WTC11 (cell line): ENCODE measurements around the gene MAPK8IP2. TPM values are rescaled to one million over a fixed set of nuclear protein-coding genes. Genes with fewer than 3 reads are reported as not detected.
A peak's percentile ranks its signal among the peaks of the same experiment; 100 is the strongest.

Experiments used
- ATAC-seq: fragments of 200-7000 bp; cut with Tn5 transposase; 2 replicates; pipeline ENCODE4 v1.10.0; 2021; ENCODE audit warnings: mild to moderate bottlenecking, moderate library complexity
- CTCF ChIA-PET: fragments of 300-600 bp; sonication (Branson Sonifier 250); formaldehyde crosslinking; loops from one replicate; lab custom pipeline; 2021; ENCODE audit warnings: antibody characterized with exemption; lab: Charles Lee
- POLR2A ChIA-PET: fragments of 350-600 bp; sonication (Branson Sonifier 250); formaldehyde crosslinking; loops from one replicate; lab custom pipeline; 2021; ENCODE audit warnings: antibody characterized with exemption; lab: Charles Lee
- DNase-seq: peaks from one replicate; pipeline ENCODE4 v3.0.0; 2021; ENCODE audit warnings: low spot score
- H3K27ac Mint-ChIP-seq: 2 replicates; pipeline ENCODE4 v1.8.0; 2021; ENCODE audit warnings: mixed read lengths
- H3K27me3 Mint-ChIP-seq: 2 replicates; pipeline ENCODE4 v1.8.0; 2021; ENCODE audit warnings: low read depth, mild to moderate bottlenecking, moderate library complexity, mixed read lengths
- H3K36me3 Mint-ChIP-seq: 2 replicates; pipeline ENCODE4 v1.8.0; 2021; ENCODE audit warnings: mixed read lengths
- H3K4me1 Mint-ChIP-seq: 2 replicates; pipeline ENCODE4 v1.8.0; 2022; ENCODE audit warnings: mixed read lengths
- H3K4me3 Mint-ChIP-seq: 2 replicates; pipeline ENCODE4 v1.8.0; 2021; ENCODE audit warnings: mild to moderate bottlenecking, moderate library complexity, mixed read lengths
- H3K9me3 Mint-ChIP-seq: 2 replicates; pipeline ENCODE4 v1.8.0; 2021; ENCODE audit warnings: mixed read lengths
- ATF1 ChIP-seq: sonication (generic); formaldehyde crosslinking; IDR thresholded peaks from 2 replicates; pipeline ENCODE4 v1.8.1; 2023; ENCODE audit warnings: mild to moderate bottlenecking, moderate library complexity, missing genetic modification reagents
- ATF6 ChIP-seq: sonication (generic); formaldehyde crosslinking; IDR thresholded peaks from 2 replicates; pipeline ENCODE4 v1.8.1; 2023; ENCODE audit warnings: mild to moderate bottlenecking, missing genetic modification reagents
- E2F1 ChIP-seq: sonication (generic); formaldehyde crosslinking; IDR thresholded peaks from 2 replicates; pipeline ENCODE4 v1.8.0; 2022; ENCODE audit warnings: mild to moderate bottlenecking, missing genetic modification reagents
- ELF4 ChIP-seq: sonication (generic); formaldehyde crosslinking; IDR thresholded peaks from 2 replicates; pipeline ENCODE4 v1.8.1; 2022; ENCODE audit warnings: low read depth, mild to moderate bottlenecking, moderate library complexity, missing genetic modification reagents
- ERG ChIP-seq: fragments of 250-450 bp; sonication (Bioruptor Pico); IDR thresholded peaks from 2 replicates; pipeline ENCODE4 v1.8.0; 2021; ENCODE audit warnings: mild to moderate bottlenecking
- FOXK1 ChIP-seq: sonication (generic); formaldehyde crosslinking; IDR thresholded peaks from 2 replicates; pipeline ENCODE4 v1.8.0; 2022; ENCODE audit warnings: mild to moderate bottlenecking, moderate library complexity, missing genetic modification reagents
- FOXP4 ChIP-seq: sonication (generic); formaldehyde crosslinking; IDR thresholded peaks from 2 replicates; pipeline ENCODE4 v1.8.0; 2022; ENCODE audit warnings: mild to moderate bottlenecking, missing genetic modification reagents
- GABPB1 ChIP-seq: sonication (generic); formaldehyde crosslinking; IDR thresholded peaks from 2 replicates; pipeline ENCODE4 v1.8.1; 2023; ENCODE audit warnings: mild to moderate bottlenecking, missing genetic modification reagents
- GRHL2 ChIP-seq: fragments of 250-450 bp; sonication (Bioruptor Pico); IDR thresholded peaks from 2 replicates; pipeline ENCODE4 v1.8.0; 2022; ENCODE audit warnings: mild to moderate bottlenecking, moderate library complexity; ENCODE audit not compliant: insufficient replicate concordance, severe bottlenecking
- GTF2I ChIP-seq: fragments of 250-450 bp; sonication (Bioruptor Pico); conservative IDR thresholded peaks from 2 replicates; pipeline ENCODE4 v1.4.0; 2021; ENCODE audit warnings: mild to moderate bottlenecking
- NFYB ChIP-seq: sonication (generic); formaldehyde crosslinking; conservative IDR thresholded peaks from 2 replicates; pipeline ENCODE4 v1.8.0; 2022; ENCODE audit warnings: low read depth, missing genetic modification reagents
- NR1H2 ChIP-seq: sonication (generic); formaldehyde crosslinking; IDR thresholded peaks from 2 replicates; pipeline ENCODE4 v1.9.0; 2021; ENCODE audit warnings: mild to moderate bottlenecking, moderate library complexity, missing genetic modification reagents
- SMAD4 ChIP-seq: sonication (generic); formaldehyde crosslinking; IDR thresholded peaks from 2 replicates; pipeline ENCODE4 v1.8.0; 2022; ENCODE audit warnings: mild to moderate bottlenecking, missing genetic modification reagents
- TEAD1 ChIP-seq: sonication (generic); formaldehyde crosslinking; IDR thresholded peaks from 2 replicates; pipeline ENCODE4 v1.8.0; 2022; ENCODE audit warnings: mild to moderate bottlenecking, missing genetic modification reagents
- TEAD4 ChIP-seq: sonication (generic); formaldehyde crosslinking; IDR thresholded peaks from 2 replicates; pipeline ENCODE4 v1.8.0; 2022; ENCODE audit warnings: mild to moderate bottlenecking, missing genetic modification reagents
- ZNF416 ChIP-seq: fragments of 250-450 bp; sonication (Bioruptor Pico); IDR thresholded peaks from 2 replicates; pipeline ENCODE4 v1.9.0; 2021; ENCODE audit warnings: mild to moderate bottlenecking, inconsistent platforms
- ZNF423 ChIP-seq: fragments of 250-450 bp; sonication (Bioruptor Pico); IDR thresholded peaks from 2 replicates; pipeline ENCODE4 v2.1.2; 2022; ENCODE audit warnings: mild to moderate bottlenecking, moderate library complexity
- ZNF671 ChIP-seq: fragments of 250-450 bp; sonication (Bioruptor Pico); IDR thresholded peaks from 2 replicates; pipeline ENCODE4 v1.8.0; 2021; ENCODE audit warnings: mild to moderate bottlenecking
- total RNA-seq: library from RNA; stranded (reverse); gene quantifications from 3 replicates; pipeline ENCODE4 v1.2.3, GENCODE V29; 2021
- TF ChIP-seq, protein P1 (sequence below): sonication (generic); formaldehyde crosslinking; IDR thresholded peaks from 2 replicates; pipeline ENCODE4 v1.8.0; 2022; ENCODE audit warnings: mild to moderate bottlenecking, missing genetic modification reagents
- TF ChIP-seq, protein P2 (sequence below): sonication (generic); formaldehyde crosslinking; conservative IDR thresholded peaks from 2 replicates; pipeline ENCODE4 v1.8.1; 2023; ENCODE audit warnings: mild to moderate bottlenecking, low read depth, missing genetic modification reagents, moderate library complexity

Gene MAPK8IP2
- total RNA-seq, 1 experiment from 2014 or later: 4.9 TPM

DNA sequence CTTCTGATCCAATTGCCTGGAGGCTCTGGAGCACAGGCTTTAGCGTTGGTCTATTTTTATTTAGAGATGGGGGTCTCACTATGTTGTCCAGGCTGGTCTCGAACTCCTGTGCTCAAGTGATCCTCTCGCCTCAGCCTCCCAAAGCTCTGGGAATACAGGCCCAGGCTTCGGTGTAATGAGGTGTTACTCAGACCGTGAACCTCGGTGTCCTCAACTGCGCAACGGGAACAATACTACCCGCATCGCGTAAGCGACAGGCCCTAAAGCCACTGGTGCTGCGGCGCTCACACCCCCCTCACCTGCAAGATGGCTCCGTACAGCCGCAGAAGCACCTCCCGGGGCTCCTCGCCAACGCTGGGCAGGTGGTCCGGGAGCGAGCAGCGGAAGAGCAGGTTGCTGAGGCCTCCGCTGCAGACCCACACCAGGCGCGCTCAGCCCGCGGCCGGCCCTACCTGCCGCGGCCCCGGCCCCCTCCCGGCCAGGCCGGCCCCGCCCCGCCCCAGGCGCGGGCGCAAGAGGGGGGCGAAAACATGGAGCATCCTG lies 18.6 kb upstream of the MAPK8IP2 start (continued):
- TF ChIP-seq TEAD1 (no peak), TEAD4 (no peak), ELF4 (CRISPR knock-in tag) (no peak)

DNA sequence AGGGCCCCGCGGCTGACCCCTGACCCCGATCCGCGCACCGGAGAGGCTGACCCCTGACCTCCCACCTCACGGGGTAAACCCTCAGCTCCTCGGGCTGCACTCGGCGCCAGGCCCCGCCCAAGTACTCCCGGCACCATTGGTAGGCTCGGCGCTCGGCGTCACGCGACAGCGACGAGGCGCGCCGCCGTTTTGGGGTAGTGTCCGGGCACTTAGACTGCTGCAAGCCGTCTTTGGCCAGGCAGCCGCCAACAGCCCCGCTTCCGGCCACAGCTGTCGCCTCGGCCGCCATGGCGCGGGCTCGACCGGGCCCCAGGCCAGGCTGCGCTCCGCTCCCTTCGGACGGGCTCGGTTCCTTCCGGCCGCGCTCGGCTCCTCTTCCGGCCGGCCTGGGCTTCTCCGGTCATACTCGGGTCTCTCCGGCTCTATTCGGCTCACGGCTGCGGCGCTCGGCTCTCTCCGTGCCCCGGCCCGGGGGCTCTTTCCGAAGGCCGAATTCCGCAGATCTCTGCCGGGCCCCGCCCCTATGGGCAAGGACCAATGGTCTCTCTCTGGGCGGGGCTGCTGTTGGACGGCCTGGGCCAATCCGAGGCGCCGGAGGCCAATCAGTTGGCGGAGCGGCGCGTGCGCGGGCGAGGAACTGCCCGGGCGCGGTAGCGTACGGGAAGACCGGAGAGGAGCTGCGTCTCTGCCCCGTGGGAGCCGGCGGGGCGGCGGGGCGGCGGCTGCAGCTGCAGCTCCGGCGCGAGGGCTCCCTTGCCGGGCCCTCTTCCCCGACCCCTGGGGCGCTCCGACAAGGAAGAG lies 17.9 kb upstream of the MAPK8IP2 start, which contains the start of gene CHKB:
Gene CHKB, minus strand, starts transcription at position 357 of the 801 bp plus-strand sequence. Its CDS starts 68 bp downstream, at position 289.
- peak; percentile 99 for DNase-seq
- peaks cover 7% of the 10 kb centered on the region for H3K36me3 Mint-ChIP-seq
- peaks cover 14% of the 10 kb centered on the region for H3K27me3 Mint-ChIP-seq
- POLR2A ChIA-PET: interaction anchor here (1.0 to 1.4 kb wide), 3 partner anchors 19 to 75 kb away, joined by 3 to 6 read pairs (median 4); partner anchors contain the start of genes LMF2, NCAPH2 and SCO2
- no peaks in the 10 kb centered on the region for H3K9me3 Mint-ChIP-seq
- peaks cover 9% of the 10 kb centered on the region for H3K4me1 Mint-ChIP-seq
- CTCF ChIA-PET: interaction anchor here (1.0 to 1.7 kb wide), 11 partner anchors 20 to 192 kb away, joined by 3 to 11 read pairs (median 5); partner anchors contain the start of genes SCO2 and SYCE3
- H3K27ac Mint-ChIP-seq: peak within 1 kb of the TSS; percentile 87
- ATAC-seq: peak; percentile 95
- H3K4me3 Mint-ChIP-seq: peak within 1 kb of the TSS; percentile 97
- no peak for TF ChIP-seq ATF1 (CRISPR knock-in tag)
- TF ChIP-seq ERG (CRISPR knock-in tag): no peak
- TF ChIP-seq, protein P1, sequence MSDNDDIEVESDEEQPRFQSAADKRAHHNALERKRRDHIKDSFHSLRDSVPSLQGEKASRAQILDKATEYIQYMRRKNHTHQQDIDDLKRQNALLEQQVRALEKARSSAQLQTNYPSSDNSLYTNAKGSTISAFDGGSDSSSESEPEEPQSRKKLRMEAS: peak; percentile 63; the same call in 1 of the 2 replicates
- no peak for TF ChIP-seq GRHL2
- no peak for TF ChIP-seq ATF6 (CRISPR knock-in tag)
- TF ChIP-seq FOXK1 (CRISPR knock-in tag): peak; percentile 62; the same call in 1 of the 2 replicates
- 0 out of 2 replicates have a peak, but pooled peaks have one; percentile 59 for TF ChIP-seq ZNF416 (CRISPR knock-in tag)
- peak; percentile 78 for TF ChIP-seq NFYB
- TF ChIP-seq, protein P2, sequence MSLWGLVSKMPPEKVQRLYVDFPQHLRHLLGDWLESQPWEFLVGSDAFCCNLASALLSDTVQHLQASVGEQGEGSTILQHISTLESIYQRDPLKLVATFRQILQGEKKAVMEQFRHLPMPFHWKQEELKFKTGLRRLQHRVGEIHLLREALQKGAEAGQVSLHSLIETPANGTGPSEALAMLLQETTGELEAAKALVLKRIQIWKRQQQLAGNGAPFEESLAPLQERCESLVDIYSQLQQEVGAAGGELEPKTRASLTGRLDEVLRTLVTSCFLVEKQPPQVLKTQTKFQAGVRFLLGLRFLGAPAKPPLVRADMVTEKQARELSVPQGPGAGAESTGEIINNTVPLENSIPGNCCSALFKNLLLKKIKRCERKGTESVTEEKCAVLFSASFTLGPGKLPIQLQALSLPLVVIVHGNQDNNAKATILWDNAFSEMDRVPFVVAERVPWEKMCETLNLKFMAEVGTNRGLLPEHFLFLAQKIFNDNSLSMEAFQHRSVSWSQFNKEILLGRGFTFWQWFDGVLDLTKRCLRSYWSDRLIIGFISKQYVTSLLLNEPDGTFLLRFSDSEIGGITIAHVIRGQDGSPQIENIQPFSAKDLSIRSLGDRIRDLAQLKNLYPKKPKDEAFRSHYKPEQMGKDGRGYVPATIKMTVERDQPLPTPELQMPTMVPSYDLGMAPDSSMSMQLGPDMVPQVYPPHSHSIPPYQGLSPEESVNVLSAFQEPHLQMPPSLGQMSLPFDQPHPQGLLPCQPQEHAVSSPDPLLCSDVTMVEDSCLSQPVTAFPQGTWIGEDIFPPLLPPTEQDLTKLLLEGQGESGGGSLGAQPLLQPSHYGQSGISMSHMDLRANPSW (CRISPR knock-in tag): no peak
- TF ChIP-seq NR1H2: no peak
- 0 out of 2 replicates have a peak, but pooled peaks have one; percentile 8 for TF ChIP-seq TEAD1
- no peak for TF ChIP-seq GTF2I (CRISPR knock-in tag)
- peak; percentile 34; the same call in 1 of the 2 replicates for TF ChIP-seq GABPB1 (CRISPR knock-in tag)
- no peak for TF ChIP-seq E2F1 (CRISPR knock-in tag)
- no peak for TF ChIP-seq ZNF671 (CRISPR knock-in tag)
- no peak for TF ChIP-seq ZNF423 (CRISPR knock-in tag)
- no peak for TF ChIP-seq FOXP4 (CRISPR knock-in tag)
- TF ChIP-seq SMAD4 (CRISPR knock-in tag): no peak
- no peak for TF ChIP-seq ELF4 (CRISPR knock-in tag)
